OCI-LY1 (cell line): ENCODE measurements around the gene SYNDIG1.

ENCODE experiments used
- CTCF ChIP-seq: fragments of 200-600 bp; sonication (generic), shearing (Covaris generic); IDR thresholded peaks from 2 replicates; pipeline ENCODE4 v1.5.1; 2017; ENCODE audit warnings: mild to moderate bottlenecking, antibody characterized with exemption, low read length, moderate library complexity, mixed read lengths
- EZH2 ChIP-seq: fragments of 200-600 bp; sonication (generic), shearing (Covaris generic); IDR thresholded peaks from 2 replicates; pipeline ENCODE4 v1.8.0; 2017; ENCODE audit warnings: borderline replicate concordance, mixed run types, mild to moderate bottlenecking, antibody characterized with exemption, low read length, moderate library complexity, mixed read lengths

- no peak for TF ChIP-seq CTCF
- TF ChIP-seq EZH2, result no peak
These were observed 127.6 kb downstream of the SYNDIG1 start for GRCh38 chr20:24597051-24597450.
